Medulla oblongata (tissue), 1 donor: ENCODE data around the gene ZBTB24.

Source experiments
- DNase-seq: peaks from one replicate; pipeline ENCODE4 v3.0.0-alpha.2; 2015; ENCODE audit errors: extremely low spot score

ZBTB24 gene

GRCh38 chr6:109498936-109499335 is 15.9 kb upstream of the ZBTB24 start:
- DNase-seq = no peak

- no peak for DNase-seq
These were observed 15.0 kb upstream of the ZBTB24 start for GRCh38 chr6:109498052-109498451.

- DNase-seq = no peak
These were observed 13.2 kb upstream of the ZBTB24 start for GRCh38 chr6:109496036-109496772.

- no peak for DNase-seq
These were observed 10.8 kb upstream of the ZBTB24 start for GRCh38 chr6:109493865-109494264.

- DNase-seq = no peak
These were observed 8.4 kb upstream of the ZBTB24 start for GRCh38 chr6:109491207-109491938.

- DNase-seq = no peak
These were observed 7.7 kb upstream of the ZBTB24 start for GRCh38 chr6:109490713-109491112.

GRCh38 chr6:109488001-109488400 is 5.0 kb upstream of the ZBTB24 start:
- no peak for DNase-seq

GRCh38 chr6:109486068-109486467 is 3.0 kb upstream of the ZBTB24 start:
- no peak for DNase-seq

GRCh38 chr6:109485266-109485935 is 2.4 kb upstream of the ZBTB24 start:
- DNase-seq = no peak

- no peak for DNase-seq
These were observed 1.1 kb upstream of the ZBTB24 start for GRCh38 chr6:109484122-109484521.

- DNase-seq = peak; percentile 48
These were observed 677 bp upstream of the ZBTB24 start for GRCh38 chr6:109483735-109484057.

GRCh38 chr6:109480993-109481480 is 2.0 kb downstream of the ZBTB24 start:
- no peak for DNase-seq

GRCh38 chr6:109478841-109479624 is 4.0 kb downstream of the ZBTB24 start:
- DNase-seq = no peak

- no peak for DNase-seq
These were observed 4.7 kb downstream of the ZBTB24 start for GRCh38 chr6:109478222-109478805.

- no peak for DNase-seq
These were observed 5.3 kb downstream of the ZBTB24 start for GRCh38 chr6:109477725-109478124.

- no peak for DNase-seq
These were observed 5.8 kb downstream of the ZBTB24 start for GRCh38 chr6:109477184-109477583.

GRCh38 chr6:109475625-109476024 is 7.4 kb downstream of the ZBTB24 start:
- no peak for DNase-seq

GRCh38 chr6:109474995-109475394 is 8.0 kb downstream of the ZBTB24 start:
- no peak for DNase-seq

- no peak for DNase-seq
These were observed 9.9 kb downstream of the ZBTB24 start for GRCh38 chr6:109473120-109473519.

- DNase-seq = no peak
These were observed 10.7 kb downstream of the ZBTB24 start for GRCh38 chr6:109472132-109472995.
